ENCODE measurements around the gene PMPCA.

DNA sequence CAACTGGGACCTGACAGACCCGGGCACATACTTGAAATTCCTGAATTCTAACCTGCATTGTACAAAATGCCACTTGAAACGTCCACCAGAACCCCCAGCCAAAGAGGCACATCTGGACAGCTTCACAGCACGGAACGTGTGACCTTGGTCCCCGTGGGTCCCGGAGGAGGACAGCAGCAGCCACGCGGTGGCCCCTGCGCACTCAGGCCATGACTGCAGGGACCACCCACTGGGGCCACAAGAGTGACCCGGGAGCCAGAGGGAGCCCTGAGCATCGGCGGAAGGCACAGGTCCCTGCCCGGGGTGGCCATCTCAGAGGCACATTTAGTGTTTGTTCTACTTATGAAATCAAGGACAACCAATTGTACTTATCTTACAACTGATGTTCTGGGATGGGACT lies 8.4 kb upstream of the PMPCA start:
- TF ChIP-seq, protein P1, sequence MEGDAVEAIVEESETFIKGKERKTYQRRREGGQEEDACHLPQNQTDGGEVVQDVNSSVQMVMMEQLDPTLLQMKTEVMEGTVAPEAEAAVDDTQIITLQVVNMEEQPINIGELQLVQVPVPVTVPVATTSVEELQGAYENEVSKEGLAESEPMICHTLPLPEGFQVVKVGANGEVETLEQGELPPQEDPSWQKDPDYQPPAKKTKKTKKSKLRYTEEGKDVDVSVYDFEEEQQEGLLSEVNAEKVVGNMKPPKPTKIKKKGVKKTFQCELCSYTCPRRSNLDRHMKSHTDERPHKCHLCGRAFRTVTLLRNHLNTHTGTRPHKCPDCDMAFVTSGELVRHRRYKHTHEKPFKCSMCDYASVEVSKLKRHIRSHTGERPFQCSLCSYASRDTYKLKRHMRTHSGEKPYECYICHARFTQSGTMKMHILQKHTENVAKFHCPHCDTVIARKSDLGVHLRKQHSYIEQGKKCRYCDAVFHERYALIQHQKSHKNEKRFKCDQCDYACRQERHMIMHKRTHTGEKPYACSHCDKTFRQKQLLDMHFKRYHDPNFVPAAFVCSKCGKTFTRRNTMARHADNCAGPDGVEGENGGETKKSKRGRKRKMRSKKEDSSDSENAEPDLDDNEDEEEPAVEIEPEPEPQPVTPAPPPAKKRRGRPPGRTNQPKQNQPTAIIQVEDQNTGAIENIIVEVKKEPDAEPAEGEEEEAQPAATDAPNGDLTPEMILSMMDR (IDR thresholded peaks at IDR 0.05) = no peak
- no peak for TF ChIP-seq POLR2A (IDR thresholded peaks at IDR 0.05)
